H1 (cell line): ENCODE results near the gene MACF1. TPM values are rescaled to one million over a fixed set of nuclear protein-coding genes. Genes with fewer than 3 reads are reported as not detected.

Experiments used
- CTCF ChIA-PET: fragments of 300-600 bp; sonication (Branson Sonifier 250); formaldehyde crosslinking; loops from one replicate; lab custom pipeline; 2021; ENCODE audit not compliant: partially characterized antibody; lab: Charles Lee
- POLR2A ChIA-PET: fragments of 300-600 bp; sonication (Branson Sonifier 250); formaldehyde crosslinking; loops from one replicate; lab custom pipeline; 2021; ENCODE audit warnings: inconsistent platforms; ENCODE audit not compliant: partially characterized antibody; lab: Charles Lee
- DNase-seq, 2 experiments: peaks; one replicate each; pipeline versions ENCODE4 v3.0.0 to v3.0.0-alpha.2; 2010 to 2022; ENCODE audit warnings: low spot score in 2 of 2, low read depth in 1 of 2, mixed read lengths in 1 of 2
- FAIRE-seq: peaks from 2 replicates; lab custom pipeline; 2011; peaks lifted over from hg19 to GRCh38; lab: Jason Lieb, UNC
- H2AFZ ChIP-seq: 2 replicates; pipeline ENCODE4 v1.8.1; 2012; ENCODE audit warnings: low read length, inconsistent platforms
- H2AK5ac ChIP-seq: 2 replicates; pipeline ENCODE4 v1.6.1; 2013; ENCODE audit warnings: low read depth, low read length
- H2BK120ac ChIP-seq: replicated peaks from 2 replicates; pipeline ENCODE3; 2013; ENCODE audit warnings: low read depth, low read length, inconsistent platforms
- H2BK12ac ChIP-seq: 2 replicates; pipeline ENCODE4 v1.6.1; 2013; ENCODE audit warnings: low read depth, low read length
- H2BK15ac ChIP-seq: 2 replicates; pipeline ENCODE4 v1.6.1; 2013; ENCODE audit warnings: low read length
- H2BK20ac ChIP-seq: 2 replicates; pipeline ENCODE4 v1.6.1; 2013; ENCODE audit warnings: low read length
- H2BK5ac ChIP-seq: 2 replicates; pipeline ENCODE4 v1.6.1; 2013; ENCODE audit warnings: low read depth, low read length
- H3K14ac ChIP-seq: 2 replicates; pipeline ENCODE4 v1.6.1; 2013; ENCODE audit warnings: inconsistent platforms; ENCODE audit not compliant: insufficient read length
- H3K18ac ChIP-seq: 2 replicates; pipeline ENCODE4 v1.6.1; 2013; ENCODE audit warnings: low read length; ENCODE audit errors: extremely low read depth
- H3K23ac ChIP-seq: 2 replicates; pipeline ENCODE4 v1.6.1; 2013; ENCODE audit warnings: inconsistent platforms; ENCODE audit not compliant: insufficient read length
- H3K23me2 ChIP-seq: 2 replicates; pipeline ENCODE4 v1.6.1; 2013; ENCODE audit warnings: low read depth, low read length
- H3K27ac ChIP-seq: 2 replicates; pipeline ENCODE4 v1.6.1; 2011; ENCODE audit warnings: low read depth, low read length, inconsistent platforms
- H3K27me3 ChIP-seq, 4 experiments: replicated peaks in 1 of 4; 1 replicate in 1 of 4; 2 replicates in 3 of 4; pipeline versions ENCODE4 v1.6.1 to v1.8.1; 2011 to 2013; ENCODE audit warnings: low read length in 3 of 4, mild to moderate bottlenecking in 3 of 4, inconsistent platforms in 2 of 4, mixed read lengths in 2 of 4, moderate library complexity in 1 of 4; ENCODE audit not compliant: control insufficient read depth in 3 of 4, insufficient read depth in 3 of 4; ENCODE audit errors: extremely low read depth in 1 of 4
- H3K36me3 ChIP-seq, 4 experiments: 2 replicates each; pipeline versions ENCODE4 v1.6.1 to v1.8.1; 2011 to 2013; ENCODE audit warnings: mild to moderate bottlenecking in 4 of 4, low read length in 3 of 4, moderate library complexity in 2 of 4, control low read depth in 1 of 4, inconsistent platforms in 1 of 4; ENCODE audit not compliant: insufficient read depth in 4 of 4, control insufficient read depth in 2 of 4
- H3K4ac ChIP-seq: replicated peaks from 2 replicates; pipeline ENCODE3; 2013; ENCODE audit warnings: low read length, low read depth, mixed read lengths, inconsistent platforms; ENCODE audit not compliant: insufficient read length
- H3K4me1 ChIP-seq, 4 experiments: replicated peaks in 1 of 4; 1 replicate in 1 of 4; 2 replicates in 3 of 4; pipeline versions ENCODE4 v1.6.1 to v1.8.1; 2011 to 2013; ENCODE audit warnings: low read length in 3 of 4, inconsistent platforms in 2 of 4, mixed read lengths in 1 of 4; ENCODE audit not compliant: insufficient read depth in 4 of 4, control insufficient read depth in 3 of 4
- H3K4me2 ChIP-seq, 2 experiments: 2 replicates each; pipeline versions ENCODE4 v1.6.1 to v1.8.1; 2011 to 2013; ENCODE audit warnings: low read depth in 2 of 2, low read length in 2 of 2, control low read depth in 1 of 2, inconsistent platforms in 1 of 2, mild to moderate bottlenecking in 1 of 2; ENCODE audit not compliant: insufficient read depth in 1 of 2
- H3K4me3 ChIP-seq, 4 experiments: fragments of 200-600, 300-600 bp in 1 of 4; sonication (generic), shearing (Covaris generic), sonication (Bioruptor Twin) in 1 of 4; 2 replicates each; pipeline versions ENCODE4 v1.5.1 to v1.8.1; 2011 to 2016; ENCODE audit warnings: low read length in 4 of 4, low read depth in 3 of 4, control low read depth in 2 of 4, inconsistent platforms in 2 of 4, mild to moderate bottlenecking in 2 of 4, mixed read lengths in 1 of 4, moderate library complexity in 1 of 4; ENCODE audit not compliant: insufficient read depth in 2 of 4; ENCODE audit errors: extremely low read depth in 1 of 4
- H3K56ac ChIP-seq: replicated peaks from 2 replicates; pipeline ENCODE3; 2013; ENCODE audit warnings: low read depth, mild to moderate bottlenecking, mixed read lengths, low read length, inconsistent platforms; ENCODE audit not compliant: insufficient read length
- H3K79me1 ChIP-seq: 2 replicates; pipeline ENCODE4 v1.6.1; 2013; ENCODE audit warnings: low read depth, low read length, control low read depth
- H3K79me2 ChIP-seq, 2 experiments: 2 replicates each; pipeline versions ENCODE4 v1.6.1 to v1.8.1; 2012 to 2013; ENCODE audit warnings: low read length in 2 of 2, mild to moderate bottlenecking in 2 of 2, inconsistent platforms in 1 of 2; ENCODE audit not compliant: insufficient read depth in 2 of 2, control insufficient read depth in 1 of 2
- H3K9ac ChIP-seq, 4 experiments: replicated peaks in 1 of 4; 1 replicate in 1 of 4; 2 replicates in 3 of 4; pipeline versions ENCODE4 v1.6.1 to v1.8.1; 2011 to 2013; ENCODE audit warnings: low read depth in 3 of 4, low read length in 3 of 4, control low read depth in 2 of 4, mild to moderate bottlenecking in 2 of 4, moderate library complexity in 2 of 4, inconsistent platforms in 1 of 4; ENCODE audit errors: extremely low read depth in 1 of 4
- H3K9me3 ChIP-seq, 2 experiments: 2 replicates each; pipeline versions ENCODE4 v1.6.1 to v1.8.1; 2012 to 2013; ENCODE audit warnings: mild to moderate bottlenecking in 2 of 2, moderate library complexity in 2 of 2, control low read depth in 1 of 2, inconsistent platforms in 1 of 2, low read depth in 1 of 2, low read length in 1 of 2, mixed read lengths in 1 of 2; ENCODE audit not compliant: insufficient read depth in 2 of 2
- H4K20me1 ChIP-seq, 2 experiments: replicated peaks in 1 of 2; 2 replicates each; pipeline versions ENCODE3 to v1.8.1; 2011 to 2013; ENCODE audit warnings: inconsistent platforms in 2 of 2, low read length in 2 of 2, mild to moderate bottlenecking in 1 of 2; ENCODE audit not compliant: insufficient read depth in 2 of 2, control insufficient read depth in 1 of 2
- H4K5ac ChIP-seq: 2 replicates; pipeline ENCODE4 v1.6.1; 2013; ENCODE audit warnings: low read length, low read depth, mixed read lengths, inconsistent platforms; ENCODE audit not compliant: insufficient read length
- H4K8ac ChIP-seq: 2 replicates; pipeline ENCODE4 v1.8.0; 2013; ENCODE audit warnings: mild to moderate bottlenecking, moderate library complexity, low read length, inconsistent platforms; ENCODE audit not compliant: insufficient read depth; ENCODE audit errors: extremely low read depth
- H4K91ac ChIP-seq: replicated peaks from 2 replicates; pipeline ENCODE3; 2013; ENCODE audit warnings: low read length, mixed read lengths, inconsistent platforms; ENCODE audit not compliant: insufficient read length
- BCL11A ChIP-seq, 2 experiments: IDR thresholded peaks; one replicate each; pipeline ENCODE4 v1.6.1; 2011; ENCODE audit warnings: low read depth in 2 of 2, low read length in 2 of 2, mild to moderate bottlenecking in 2 of 2
- CEBPB ChIP-seq: IDR thresholded peaks from 2 replicates; pipeline ENCODE4 v1.6.1; 2012; ENCODE audit warnings: low read depth, low read length
- RNF2 ChIP-seq: fragments of 200-900, 300-1000 bp; sonication (generic); IDR thresholded peaks from 2 replicates; pipeline ENCODE4 v1.7.1; 2016; ENCODE audit warnings: borderline replicate concordance, low read depth, mild to moderate bottlenecking, antibody characterized with exemption, low read length; ENCODE audit not compliant: poor library complexity, severe bottlenecking; ENCODE audit errors: missing control alignments
- SP1 ChIP-seq: IDR thresholded peaks from 2 replicates; pipeline ENCODE4 v1.6.1; 2011; ENCODE audit warnings: low read depth, low read length
- WGBS, 2 experiments: shearing (Covaris generic) in 1 of 2; methylation state at CpG; one replicate each; pipeline versions ENCODE4 v1.1.6 to v1.1.7; 2013 to 2015; ENCODE audit warnings: low lambda C conversion rate in 2 of 2, mixed read lengths in 2 of 2, inconsistent platforms in 1 of 2, low coverage in 1 of 2, missing lambda C conversion rate in 1 of 2; ENCODE audit not compliant: insufficient replicate concordance in 2 of 2, insufficient coverage in 1 of 2, insufficient read length in 1 of 2; ENCODE audit errors: extremely low coverage in 1 of 2, missing lambda C conversion rate in 1 of 2; 5-methylcytosine and 5-hydroxymethylcytosine counted together
- polyA plus RNA-seq, 7 experiments: library from polyadenylated mRNA; depleted of rRNA in 3 of 7; stranded (reverse) in 5 of 7; unstranded in 2 of 7; fragments of >200 nt in 5 of 7; fragments of 200-250 nt in 2 of 7; gene quantifications; 1 replicate in 5 of 7; 2 replicates in 1 of 7; 4 replicates in 1 of 7; pipeline versions ENCODE4 v1.2.1 to v1.2.3, GENCODE V29; 2011 to 2013; ENCODE audit warnings: missing spikeins in 2 of 7, mixed read lengths in 2 of 7
- total RNA-seq: library from RNA; stranded (reverse); fragmentation: NEBNext Ultra II Directional; extraction: Animal tissue kit (Norgen Biotek cat#: 25700); gene quantifications from 2 replicates; pipeline ENCODE4 v1.2.1, GENCODE V29; 2021
- TF ChIP-seq, protein P1 (sequence below), 3 experiments: IDR thresholded peaks; 1 replicate in 2 of 3; 2 replicates in 1 of 3; pipeline versions ENCODE4 v1.5.1 to v1.6.1; 2011; ENCODE audit warnings: low read length in 3 of 3, mild to moderate bottlenecking in 3 of 3, inconsistent platforms in 2 of 3, low read depth in 1 of 3, moderate library complexity in 1 of 3; ENCODE audit not compliant: insufficient read depth in 1 of 3; ENCODE audit errors: control extremely low read depth in 1 of 3

The MACF1 gene
- total and polyA plus RNA-seq, 2 of the 8 experiments (the other 6 are each of a cell fraction or from before 2014, with no cell fraction given) = 59.8 to 285 TPM

DNA sequence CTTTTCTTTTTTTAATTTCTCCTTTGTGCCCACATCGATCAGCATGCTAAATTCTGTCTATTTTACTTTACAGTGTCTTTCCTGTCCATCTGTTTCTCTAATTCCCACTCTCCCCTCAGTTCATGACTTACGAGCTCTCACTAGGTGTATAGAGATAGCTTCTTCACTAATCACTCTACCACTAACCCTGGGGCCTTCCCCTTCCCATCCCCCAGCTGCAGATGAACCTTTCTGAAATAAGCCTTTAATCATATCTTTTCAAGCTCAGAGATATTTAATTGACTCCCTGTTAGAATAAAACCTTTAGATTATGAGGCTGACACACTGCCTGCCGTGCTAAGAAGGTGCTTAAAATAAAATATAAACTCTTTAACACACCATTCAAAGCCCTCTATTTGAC, 220.7 kb downstream of the MACF1 start:
- CTCF ChIA-PET = interaction anchor here (1.0 to 2.8 kb wide), 3 partner anchors 17 to 325 kb away, joined by 3 to 10 read pairs (median 3); no protein-coding TSS in a partner anchor
- TF ChIP-seq SP1 (no peak), RNF2 (no peak), CEBPB (no peak), BCL11A (IDR thresholded peaks at IDR 0.05; ENCODE audit: low read depth in 2 of 2, low read length in 2 of 2) (no peak)
- TF ChIP-seq, protein P1, sequence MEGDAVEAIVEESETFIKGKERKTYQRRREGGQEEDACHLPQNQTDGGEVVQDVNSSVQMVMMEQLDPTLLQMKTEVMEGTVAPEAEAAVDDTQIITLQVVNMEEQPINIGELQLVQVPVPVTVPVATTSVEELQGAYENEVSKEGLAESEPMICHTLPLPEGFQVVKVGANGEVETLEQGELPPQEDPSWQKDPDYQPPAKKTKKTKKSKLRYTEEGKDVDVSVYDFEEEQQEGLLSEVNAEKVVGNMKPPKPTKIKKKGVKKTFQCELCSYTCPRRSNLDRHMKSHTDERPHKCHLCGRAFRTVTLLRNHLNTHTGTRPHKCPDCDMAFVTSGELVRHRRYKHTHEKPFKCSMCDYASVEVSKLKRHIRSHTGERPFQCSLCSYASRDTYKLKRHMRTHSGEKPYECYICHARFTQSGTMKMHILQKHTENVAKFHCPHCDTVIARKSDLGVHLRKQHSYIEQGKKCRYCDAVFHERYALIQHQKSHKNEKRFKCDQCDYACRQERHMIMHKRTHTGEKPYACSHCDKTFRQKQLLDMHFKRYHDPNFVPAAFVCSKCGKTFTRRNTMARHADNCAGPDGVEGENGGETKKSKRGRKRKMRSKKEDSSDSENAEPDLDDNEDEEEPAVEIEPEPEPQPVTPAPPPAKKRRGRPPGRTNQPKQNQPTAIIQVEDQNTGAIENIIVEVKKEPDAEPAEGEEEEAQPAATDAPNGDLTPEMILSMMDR (IDR thresholded peaks at IDR 0.05; ENCODE audit: control extremely low read depth in 1 of 3, insufficient read depth in 1 of 3, low read depth in 1 of 3, low read length in 3 of 3) = no peak

More for the DNA sequence above, 220.7 kb downstream of the MACF1 start:
- H4K8ac ChIP-seq = no peak overlapping the region
- H4K20me1 ChIP-seq = no peaks in the 10 kb centered on the region
- no peak overlapping the region for H3K27ac ChIP-seq
- POLR2A ChIA-PET = interaction anchor here (1.2 kb wide), 1 partner anchor 16 kb away, joined by 4 read pairs; no protein-coding TSS in a partner anchor
- H3K4me3 ChIP-seq = no peak overlapping the region
- H3K4me2 ChIP-seq = no peak overlapping the region
- H3K23ac ChIP-seq = no peak overlapping the region
- no peak overlapping the region for H3K56ac ChIP-seq
- no peak overlapping the region for H2AFZ ChIP-seq
- no peak overlapping the region for H3K14ac ChIP-seq
- H3K4ac ChIP-seq = no peak overlapping the region
- no peak overlapping the region for H2BK5ac ChIP-seq
- H2BK15ac ChIP-seq = no peak overlapping the region
- peaks cover 16 to 67% (median 51%) of the 10 kb centered on the region in 4 experiments for H3K36me3 ChIP-seq
- H3K23me2 ChIP-seq = no peaks in the 10 kb centered on the region
- H2AK5ac ChIP-seq = no peak overlapping the region
- no peak overlapping the region for H2BK120ac ChIP-seq
- no peaks in the 10 kb centered on the region for H3K9me3 ChIP-seq
- H3K79me2 ChIP-seq = peaks cover 0 to 10% of the 10 kb centered on the region in 2 experiments; a peak in 2 of 4 replicates
- H3K18ac ChIP-seq = no peak overlapping the region
- H2BK20ac ChIP-seq = no peak overlapping the region
- H3K4me1 ChIP-seq = no peaks in the 10 kb centered on the region
- no peak overlapping the region for H3K9ac ChIP-seq
- WGBS, 2 experiments = 84% methylated on average over 3 of the region's 3 CpGs; no CpG with 5 or more reads in 1 of the 2 experiments
- no peaks in the 10 kb centered on the region for H3K79me1 ChIP-seq
- no peaks in the 10 kb centered on the region for H3K27me3 ChIP-seq
- H4K91ac ChIP-seq = no peak overlapping the region
- DNase-seq = no peak
- H2BK12ac ChIP-seq = no peak overlapping the region
- no peak overlapping the region for H4K5ac ChIP-seq
- no peak for FAIRE-seq
